HEK293T (cell line): ENCODE results near the gene DFFA.

ENCODE experiments used
- ARNT ChIP-seq: fragments of 450-650 bp; IDR thresholded peaks from 2 replicates; pipeline ENCODE4 v1.6.1; 2017; ENCODE audit warnings: mild to moderate bottlenecking
- BHLHE40 ChIP-seq: fragments of 450-650 bp; IDR thresholded peaks from 2 replicates; pipeline ENCODE4 v1.6.1; 2016; ENCODE audit warnings: mild to moderate bottlenecking, moderate library complexity, borderline replicate concordance
- ELF4 ChIP-seq: fragments of 450-650 bp; IDR thresholded peaks from 2 replicates; pipeline ENCODE4 v1.6.1; 2017; ENCODE audit warnings: antibody characterized with exemption
- FOXA1 ChIP-seq: fragments of 450-650 bp; IDR thresholded peaks from 2 replicates; pipeline ENCODE4 v1.6.1; 2016; ENCODE audit warnings: mild to moderate bottlenecking
- FOXK2 ChIP-seq: fragments of 450-650 bp; IDR thresholded peaks from 2 replicates; pipeline ENCODE4 v1.6.1; 2016; ENCODE audit warnings: mild to moderate bottlenecking
- FOXM1 ChIP-seq: fragments of 450-650 bp; IDR thresholded peaks from 2 replicates; pipeline ENCODE4 v1.6.1; 2017; ENCODE audit warnings: mild to moderate bottlenecking, borderline replicate concordance
- LEF1 ChIP-seq: fragments of 450-650 bp; IDR thresholded peaks from 2 replicates; pipeline ENCODE4 v1.6.1; 2017; ENCODE audit warnings: mild to moderate bottlenecking, borderline replicate concordance
- SP1 ChIP-seq: fragments of 450-650 bp; IDR thresholded peaks from 2 replicates; pipeline ENCODE4 v1.6.1; 2017
- SUZ12 ChIP-seq: fragments of 450-650 bp; IDR thresholded peaks from 2 replicates; pipeline ENCODE4 v1.6.1; 2016; ENCODE audit warnings: mild to moderate bottlenecking
- TARDBP ChIP-seq: fragments of 450-650 bp; IDR thresholded peaks from 2 replicates; pipeline ENCODE4 v1.6.1; 2016
- ZNF384 ChIP-seq: fragments of 450-650 bp; IDR thresholded peaks from 2 replicates; pipeline ENCODE4 v1.6.1; 2016

DNA sequence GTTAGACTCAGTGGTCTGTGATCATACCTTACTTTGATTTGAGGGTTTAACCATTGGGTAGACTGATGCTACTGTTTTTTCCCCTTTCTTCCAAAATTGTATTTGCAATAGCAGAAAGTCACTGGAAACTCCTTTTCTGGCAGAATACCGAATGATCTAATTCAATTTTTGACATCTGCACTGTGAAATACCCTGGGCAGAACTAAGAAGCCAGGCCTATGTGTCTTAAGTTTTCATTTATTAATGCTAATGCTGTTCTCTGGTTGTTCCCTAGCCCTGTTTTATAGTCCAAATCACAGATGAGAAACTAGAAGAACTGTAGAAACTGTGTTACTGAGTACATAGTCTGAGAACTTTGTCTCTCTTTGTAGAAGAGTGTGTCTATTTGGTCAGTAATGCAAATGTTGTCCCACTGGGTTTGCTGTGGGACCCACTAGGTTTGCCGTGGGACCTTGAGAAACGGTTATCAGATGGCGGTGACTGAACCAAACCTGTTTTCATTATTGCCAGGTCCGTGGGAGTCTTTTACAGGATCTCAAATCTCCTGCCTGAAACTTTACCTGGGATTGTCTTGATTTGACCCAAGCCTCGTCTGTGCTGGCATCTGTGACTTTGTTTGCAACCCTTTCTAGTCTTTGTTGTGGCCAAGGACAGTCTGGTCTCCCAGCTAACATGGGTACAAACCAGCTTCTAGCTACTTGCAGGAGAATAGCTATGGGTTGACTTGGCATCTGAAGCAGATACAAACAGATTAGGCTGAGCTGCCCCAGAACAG, 43.8 kb upstream of the DFFA start:
- TF ChIP-seq BHLHE40 (no peak), FOXA1 (no peak), SP1 (no peak), TARDBP (no peak), ARNT (no peak), LEF1 (no peak), ELF4 (no peak), SUZ12 (no peak), FOXM1 (no peak), FOXK2 (no peak), ZNF384 (no peak)
